ENCODE data around the gene SMO. TPM values are rescaled to one million over a fixed set of nuclear protein-coding genes. Genes with fewer than 3 reads are reported as not detected.

Gene SMO
- polyA plus RNA-seq, 3 donors = 0.07 TPM; not detected in 2

DNA sequence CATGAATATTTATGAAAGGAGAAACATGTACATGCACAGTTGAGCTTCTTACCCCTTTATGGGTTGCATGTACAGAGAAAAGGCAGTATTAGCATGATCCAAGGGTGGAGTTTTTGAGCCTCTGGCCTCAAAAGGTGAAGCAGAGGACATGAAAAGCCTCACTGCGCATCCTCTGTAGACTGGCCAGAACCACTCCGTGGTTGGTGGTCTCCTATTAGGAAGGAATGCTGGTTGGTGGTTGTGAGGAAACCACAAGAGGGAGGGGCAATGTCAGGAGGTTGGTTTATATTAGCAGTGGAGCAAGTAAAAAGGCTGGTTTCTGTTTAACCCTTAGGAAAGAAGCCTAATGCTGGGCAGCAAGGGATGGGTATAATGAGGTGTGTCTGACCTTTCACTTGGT is 73.9 kb downstream of the SMO start:
- Mint-ChIP-seq H3K36me3 (no peaks in the 10 kb centered on the region), H3K4me3 (no peak overlapping the region), H3K27me3 (ENCODE audit: low read depth in 3 of 3) (no peaks in the 10 kb centered on the region), H3K9me3 (no peaks in the 10 kb centered on the region), H3K27ac (peak overlapping the region in 1 of 7 donors; percentile 56), H3K4me1 (peaks cover 43% of the 10 kb centered on the region)
- TF ChIP-seq, protein P1, sequence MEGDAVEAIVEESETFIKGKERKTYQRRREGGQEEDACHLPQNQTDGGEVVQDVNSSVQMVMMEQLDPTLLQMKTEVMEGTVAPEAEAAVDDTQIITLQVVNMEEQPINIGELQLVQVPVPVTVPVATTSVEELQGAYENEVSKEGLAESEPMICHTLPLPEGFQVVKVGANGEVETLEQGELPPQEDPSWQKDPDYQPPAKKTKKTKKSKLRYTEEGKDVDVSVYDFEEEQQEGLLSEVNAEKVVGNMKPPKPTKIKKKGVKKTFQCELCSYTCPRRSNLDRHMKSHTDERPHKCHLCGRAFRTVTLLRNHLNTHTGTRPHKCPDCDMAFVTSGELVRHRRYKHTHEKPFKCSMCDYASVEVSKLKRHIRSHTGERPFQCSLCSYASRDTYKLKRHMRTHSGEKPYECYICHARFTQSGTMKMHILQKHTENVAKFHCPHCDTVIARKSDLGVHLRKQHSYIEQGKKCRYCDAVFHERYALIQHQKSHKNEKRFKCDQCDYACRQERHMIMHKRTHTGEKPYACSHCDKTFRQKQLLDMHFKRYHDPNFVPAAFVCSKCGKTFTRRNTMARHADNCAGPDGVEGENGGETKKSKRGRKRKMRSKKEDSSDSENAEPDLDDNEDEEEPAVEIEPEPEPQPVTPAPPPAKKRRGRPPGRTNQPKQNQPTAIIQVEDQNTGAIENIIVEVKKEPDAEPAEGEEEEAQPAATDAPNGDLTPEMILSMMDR (IDR thresholded peaks at IDR 0.05) = no peak
- Histone ChIP-seq H3K27me3 (ENCODE audit: control insufficient read depth in 2 of 2, insufficient read depth in 2 of 2, low read length in 2 of 2) (no peaks in the 10 kb centered on the region), H3K9me3 (replicated peaks in 1 of 2; ENCODE audit: control insufficient read depth in 1 of 2, insufficient read depth in 1 of 2, low read length in 2 of 2) (no peaks in the 10 kb centered on the region), H3K4me1 (ENCODE audit: control insufficient read depth in 1 of 2, insufficient read depth in 2 of 2, low read length in 2 of 2) (peaks cover 28 to 35% of the 10 kb centered on the region in 2 donors), H3K9ac (ENCODE audit: insufficient read depth, low read length, poor library complexity, severe bottlenecking) (no peak overlapping the region), H3K4me3 (replicated peaks in 1 of 3; ENCODE audit: low read depth in 2 of 3, low read length in 3 of 3) (no peak overlapping the region), H3K27ac (ENCODE audit: low read depth in 1 of 2, low read length in 2 of 2) (no peak overlapping the region), H3K4me2 (replicated peaks; ENCODE audit: extremely low read depth, low read length, poor library complexity, severe bottlenecking) (no peak overlapping the region), H4K20me1 (ENCODE audit: insufficient read depth, low read length) (no peaks in the 10 kb centered on the region), H3K79me2 (ENCODE audit: insufficient read depth, low read length) (peaks cover 6% of the 10 kb centered on the region), H2AFZ (ENCODE audit: insufficient read depth, low read depth, low read length, poor library complexity, severe bottlenecking) (no peak overlapping the region), H3K36me3 (replicated peaks in 1 of 2; ENCODE audit: control insufficient read depth in 1 of 2, insufficient read depth in 2 of 2, low read length in 2 of 2) (no peaks in the 10 kb centered on the region)
- intact Hi-C loops (cut with micrococcal nuclease) = no loop called here
- 30% methylated on average over 2 of the region's 2 CpGs for WGBS (ENCODE audit: insufficient coverage)
- no peak for DNase-seq

Small RNA genes lying within 50 kb of the gene (small RNA-seq; reads per million reads assigned to genes)
- 0.71 reads per million for gene RNY1P11 (ENCODE audit: insufficient read length, low read depth)

Other genes with a start within 250 kb of the SMO start
- 10 to 100 TPM; 17.0 to 23.8 (median 19.7) TPM for gene TNPO3, start 133.5 kb upstream of the SMO start, polyA plus RNA-seq
- 1 to 10 TPM; 2.9 to 7.5 (median 4.4) TPM for gene TSPAN33, start 43.9 kb upstream of the SMO start, polyA plus RNA-seq
- 10 to 100 TPM; 10.7 to 14.6 (median 12.1) TPM for gene AHCYL2, start 36.4 kb downstream of the SMO start, polyA plus RNA-seq
- under 1 TPM in 2 of 3 donors, not detected in 1; 0.11 to 0.12 TPM for gene STRIP2, start 245.8 kb downstream of the SMO start, polyA plus RNA-seq